GM21360 (cell line): Measurements from ENCODE around the gene INSYN2B.

Experiments
- ATAC-seq: cut with Tn5 transposase; IDR thresholded peaks from one replicate; pipeline ENCODE4 v1.9.1; 2021; ENCODE audit warnings: mild to moderate bottlenecking, moderate library complexity; ENCODE audit not compliant: unreplicated experiment

INSYN2B gene

GRCh38 chr5:169980418-169981053 is at the start of gene INSYN2B:
INSYN2B (minus strand) TSS chr5:169980495; CDS start chr5:169883898, 96,597 bp downstream.
- no peak for ATAC-seq

GRCh38 chr5:170028124-170028523 is 47.8 kb upstream of the INSYN2B start:
- ATAC-seq, result no peak

- no peak for ATAC-seq
Observed at GRCh38 chr5:170025853-170026252, 45.6 kb upstream of the INSYN2B start.

- ATAC-seq, result no peak
Observed at GRCh38 chr5:170021506-170021905, 41.2 kb upstream of the INSYN2B start.

GRCh38 chr5:170020423-170020822 is 40.1 kb upstream of the INSYN2B start:
- no peak for ATAC-seq

- ATAC-seq, result no peak
Observed at GRCh38 chr5:170012622-170013021, 32.3 kb upstream of the INSYN2B start.

GRCh38 chr5:170011751-170012150 is 31.5 kb upstream of the INSYN2B start:
- no peak for ATAC-seq

- no peak for ATAC-seq
Observed at GRCh38 chr5:170010595-170010994, 30.3 kb upstream of the INSYN2B start.

GRCh38 chr5:170008376-170008775 is 28.1 kb upstream of the INSYN2B start:
- ATAC-seq, result no peak

- ATAC-seq, result no peak
Observed at GRCh38 chr5:170006021-170006420, 25.7 kb upstream of the INSYN2B start.

GRCh38 chr5:170000155-170000554 is 19.9 kb upstream of the INSYN2B start:
- ATAC-seq, result no peak

GRCh38 chr5:169999621-170000020 is 19.3 kb upstream of the INSYN2B start:
- ATAC-seq, result no peak

- no peak for ATAC-seq
Observed at GRCh38 chr5:169997798-169998197, 17.5 kb upstream of the INSYN2B start.

GRCh38 chr5:169993485-169993790 is 13.1 kb upstream of the INSYN2B start:
- no peak for ATAC-seq

GRCh38 chr5:169992789-169993484 is 12.6 kb upstream of the INSYN2B start:
- no peak for ATAC-seq

GRCh38 chr5:169991115-169991869 is 11.0 kb upstream of the INSYN2B start:
- ATAC-seq, result no peak

- no peak for ATAC-seq
Observed at GRCh38 chr5:169989365-169989764, 9.1 kb upstream of the INSYN2B start.

- ATAC-seq, result no peak
Observed at GRCh38 chr5:169988947-169989346, 8.7 kb upstream of the INSYN2B start.

GRCh38 chr5:169988206-169988605 is 7.9 kb upstream of the INSYN2B start:
- no peak for ATAC-seq

GRCh38 chr5:169979871-169980270 is 424 bp downstream of the INSYN2B start:
- no peak for ATAC-seq

- ATAC-seq, result no peak
Observed at GRCh38 chr5:169978714-169979113, 1.6 kb downstream of the INSYN2B start.

- ATAC-seq, result no peak
Observed at GRCh38 chr5:169974121-169974770, 6.0 kb downstream of the INSYN2B start.
